ENCODE measurements around the gene PCNT. TPM values are rescaled to one million over a fixed set of nuclear protein-coding genes. Genes with fewer than 3 reads are reported as not detected.

The PCNT gene
- total RNA-seq, 1 donor: 19.2 TPM

DNA sequence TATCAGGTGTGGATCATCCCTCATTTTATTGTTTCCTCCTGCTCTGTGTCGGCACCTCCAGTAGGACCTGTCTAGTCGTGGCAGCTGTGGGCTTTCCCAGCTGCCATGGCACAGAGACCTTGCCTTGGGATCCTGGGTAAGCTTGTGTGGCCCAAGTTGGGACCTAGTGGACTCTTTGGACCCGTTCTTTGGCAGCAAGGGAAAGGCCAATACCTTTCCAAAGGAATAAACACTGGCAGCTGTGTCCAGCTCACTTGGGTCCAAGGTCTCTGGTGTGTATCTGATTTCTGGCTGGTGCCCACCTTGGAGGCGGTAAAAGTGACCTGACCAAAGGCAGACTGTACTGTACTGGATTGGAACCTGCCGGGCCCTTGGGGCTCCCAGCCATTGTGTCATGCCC is 156.5 kb downstream of the PCNT start:
- Histone ChIP-seq H3K79me2 (ENCODE audit: insufficient read depth, low read length) (peaks cover 77% of the 10 kb centered on the region), H4K20me1 (ENCODE audit: insufficient read depth, low read length) (peaks cover 12% of the 10 kb centered on the region)
- TF ChIP-seq, protein P1, sequence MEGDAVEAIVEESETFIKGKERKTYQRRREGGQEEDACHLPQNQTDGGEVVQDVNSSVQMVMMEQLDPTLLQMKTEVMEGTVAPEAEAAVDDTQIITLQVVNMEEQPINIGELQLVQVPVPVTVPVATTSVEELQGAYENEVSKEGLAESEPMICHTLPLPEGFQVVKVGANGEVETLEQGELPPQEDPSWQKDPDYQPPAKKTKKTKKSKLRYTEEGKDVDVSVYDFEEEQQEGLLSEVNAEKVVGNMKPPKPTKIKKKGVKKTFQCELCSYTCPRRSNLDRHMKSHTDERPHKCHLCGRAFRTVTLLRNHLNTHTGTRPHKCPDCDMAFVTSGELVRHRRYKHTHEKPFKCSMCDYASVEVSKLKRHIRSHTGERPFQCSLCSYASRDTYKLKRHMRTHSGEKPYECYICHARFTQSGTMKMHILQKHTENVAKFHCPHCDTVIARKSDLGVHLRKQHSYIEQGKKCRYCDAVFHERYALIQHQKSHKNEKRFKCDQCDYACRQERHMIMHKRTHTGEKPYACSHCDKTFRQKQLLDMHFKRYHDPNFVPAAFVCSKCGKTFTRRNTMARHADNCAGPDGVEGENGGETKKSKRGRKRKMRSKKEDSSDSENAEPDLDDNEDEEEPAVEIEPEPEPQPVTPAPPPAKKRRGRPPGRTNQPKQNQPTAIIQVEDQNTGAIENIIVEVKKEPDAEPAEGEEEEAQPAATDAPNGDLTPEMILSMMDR (IDR thresholded peaks at IDR 0.05; ENCODE audit: extremely low read depth, low read depth, low read length): no peak

DNA sequence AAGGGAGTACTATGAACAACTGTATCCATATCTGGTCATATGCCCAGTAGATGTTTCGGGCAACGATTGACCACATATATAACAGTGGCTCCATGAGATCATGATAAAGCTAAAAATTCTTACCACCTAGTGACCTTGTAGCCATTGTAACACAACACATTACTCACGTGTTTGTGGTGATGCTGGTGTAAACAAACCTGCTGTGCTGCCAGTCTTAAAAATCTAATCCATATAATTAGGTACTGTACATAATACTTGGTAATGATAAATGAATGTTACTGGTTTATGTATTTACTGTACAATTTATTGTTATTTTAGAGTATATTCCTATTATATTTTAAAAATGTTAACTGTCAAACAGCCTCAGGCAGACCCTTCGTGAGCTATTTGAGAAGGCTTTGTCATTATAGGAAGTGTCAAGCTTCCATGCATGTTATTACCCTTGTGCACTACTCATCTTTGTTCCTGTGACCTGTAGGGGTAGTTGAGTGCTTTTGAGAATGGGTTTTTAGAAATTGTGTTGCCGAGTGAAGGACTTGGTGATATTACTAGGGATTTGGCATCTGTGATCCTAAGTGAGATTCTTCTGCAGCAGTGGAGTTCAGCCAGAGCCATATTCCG is 158.4 kb downstream of the PCNT start:
- no peak overlapping the region for H3K27ac ChIP-seq (ENCODE audit: low read depth, low read length)
- H3K9me3 ChIP-seq (ENCODE audit: low read depth, low read length): no peaks in the 10 kb centered on the region
- TF ChIP-seq, protein P1 (IDR thresholded peaks at IDR 0.05; ENCODE audit: extremely low read depth, low read depth, low read length): no peak
- no peak for DNase-seq (ENCODE audit: insufficient read length, low spot score, missing footprints)
- no peak overlapping the region for H3K4me2 ChIP-seq (ENCODE audit: insufficient read depth, low read length)
- H3K36me3 ChIP-seq (ENCODE audit: insufficient read depth, low read length): peaks cover 6% of the 10 kb centered on the region
- peaks cover 12% of the 10 kb centered on the region for H4K20me1 ChIP-seq (ENCODE audit: insufficient read depth, low read length)
- peaks cover 73% of the 10 kb centered on the region for H3K79me2 ChIP-seq (ENCODE audit: insufficient read depth, low read length)
- H2AFZ ChIP-seq (ENCODE audit: low read length): no peak overlapping the region
- H3K4me3 ChIP-seq (ENCODE audit: insufficient read depth, low read length): no peak overlapping the region
- H3K4me1 ChIP-seq (ENCODE audit: insufficient read depth, low read length): no peaks in the 10 kb centered on the region
- no peaks in the 10 kb centered on the region for H3K27me3 ChIP-seq (ENCODE audit: insufficient read depth, low read length)

More for the DNA sequence above, 156.5 kb downstream of the PCNT start:
- H3K27me3 ChIP-seq (ENCODE audit: insufficient read depth, low read length): no peaks in the 10 kb centered on the region
- no peak for DNase-seq (ENCODE audit: insufficient read length, low spot score, missing footprints)
- no peak overlapping the region for H3K4me3 ChIP-seq (ENCODE audit: insufficient read depth, low read length)
- H3K4me2 ChIP-seq (ENCODE audit: insufficient read depth, low read length): no peak overlapping the region
- H3K4me1 ChIP-seq (ENCODE audit: insufficient read depth, low read length): no peaks in the 10 kb centered on the region
- no peak overlapping the region for H2AFZ ChIP-seq (ENCODE audit: low read length)
- no peak overlapping the region for H3K27ac ChIP-seq (ENCODE audit: low read depth, low read length)
- H3K36me3 ChIP-seq (ENCODE audit: insufficient read depth, low read length): peaks cover 6% of the 10 kb centered on the region
- no peaks in the 10 kb centered on the region for H3K9me3 ChIP-seq (ENCODE audit: low read depth, low read length)

DNA sequence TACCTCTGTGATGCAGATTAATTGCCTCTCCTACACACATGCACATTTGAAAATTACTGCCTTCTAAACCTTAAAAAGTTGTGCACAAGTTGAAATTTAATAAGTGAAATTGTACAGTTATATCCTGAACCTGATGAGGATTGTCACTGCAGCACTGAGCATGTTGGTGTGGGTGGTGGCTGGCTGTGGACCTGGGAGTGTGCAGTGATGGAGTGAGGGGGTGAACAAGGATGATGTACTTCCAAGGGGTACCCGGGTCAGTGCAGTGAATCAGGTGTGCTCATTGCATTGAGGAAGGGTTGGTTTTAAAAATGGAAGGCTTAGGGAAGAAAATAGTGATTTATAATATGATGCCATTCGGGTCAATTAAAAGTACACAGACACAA is 158.9 kb downstream of the PCNT start:
- DNase-seq (ENCODE audit: insufficient read length, low spot score, missing footprints): no peak
- TF ChIP-seq, protein P1 (IDR thresholded peaks at IDR 0.05; ENCODE audit: extremely low read depth, low read depth, low read length): no peak
- H3K36me3 ChIP-seq (ENCODE audit: insufficient read depth, low read length): peaks cover 6% of the 10 kb centered on the region
- no peak overlapping the region for H3K27ac ChIP-seq (ENCODE audit: low read depth, low read length)
- H3K27me3 ChIP-seq (ENCODE audit: insufficient read depth, low read length): no peaks in the 10 kb centered on the region
- peaks cover 74% of the 10 kb centered on the region for H3K79me2 ChIP-seq (ENCODE audit: insufficient read depth, low read length)
- no peak overlapping the region for H3K4me3 ChIP-seq (ENCODE audit: insufficient read depth, low read length)
- H2AFZ ChIP-seq (ENCODE audit: low read length): no peak overlapping the region
- no peaks in the 10 kb centered on the region for H3K4me1 ChIP-seq (ENCODE audit: insufficient read depth, low read length)
- no peaks in the 10 kb centered on the region for H3K9me3 ChIP-seq (ENCODE audit: low read depth, low read length)
- H3K4me2 ChIP-seq (ENCODE audit: insufficient read depth, low read length): no peak overlapping the region
- H4K20me1 ChIP-seq (ENCODE audit: insufficient read depth, low read length): peaks cover 12% of the 10 kb centered on the region

DNA sequence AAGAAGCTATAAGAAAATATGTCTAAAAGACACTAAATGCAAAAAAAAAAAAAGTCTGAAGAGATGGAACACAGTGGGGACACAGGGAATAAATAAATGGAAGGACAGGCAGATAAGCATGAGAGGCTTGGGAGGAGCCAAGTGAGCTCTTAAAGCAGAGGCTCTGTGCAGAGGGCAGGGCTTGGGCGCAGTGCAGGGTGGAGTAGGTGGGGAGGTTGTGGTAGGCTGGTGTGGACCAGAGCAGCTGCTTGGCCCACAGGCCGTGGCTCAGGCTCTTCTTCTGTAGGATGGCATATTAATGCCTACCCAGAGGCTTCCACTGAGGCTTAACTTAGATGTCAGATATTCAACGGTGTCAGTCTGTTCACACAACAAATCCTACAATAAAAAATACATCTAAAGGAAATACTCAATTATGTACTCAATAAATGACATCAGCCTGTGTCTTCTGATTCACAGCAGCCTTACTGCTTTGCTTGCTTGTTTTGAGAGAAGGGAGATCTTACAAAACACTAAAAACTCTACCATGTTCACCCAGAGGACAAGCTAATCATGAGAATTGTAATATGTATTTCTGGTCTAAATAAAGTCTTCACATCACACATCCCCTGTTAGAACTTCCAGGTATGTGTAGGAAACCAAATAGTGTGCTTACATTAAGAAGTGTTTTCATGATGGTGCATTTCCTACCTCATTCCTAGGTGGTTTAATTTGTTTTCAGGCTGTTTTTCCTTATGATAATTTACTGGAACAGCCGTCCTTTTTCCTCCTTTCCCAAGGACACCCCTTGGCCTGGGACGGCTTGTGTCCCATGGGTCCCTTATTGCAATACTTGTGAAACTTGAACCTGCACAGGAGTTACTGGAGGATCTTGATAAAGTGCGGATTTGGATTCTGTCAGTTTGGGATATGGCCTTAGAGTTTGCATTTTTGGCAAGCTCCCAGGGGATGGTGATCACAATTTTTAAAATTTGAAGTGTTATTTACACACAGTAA is 159.6 kb downstream of the PCNT start:
- Histone ChIP-seq H3K36me3 (ENCODE audit: insufficient read depth, low read length) (peaks cover 6% of the 10 kb centered on the region), H3K27me3 (ENCODE audit: insufficient read depth, low read length) (no peaks in the 10 kb centered on the region), H3K79me2 (ENCODE audit: insufficient read depth, low read length) (peaks cover 74% of the 10 kb centered on the region), H3K4me3 (ENCODE audit: insufficient read depth, low read length) (no peak overlapping the region), H3K4me2 (ENCODE audit: insufficient read depth, low read length) (no peak overlapping the region), H3K27ac (ENCODE audit: low read depth, low read length) (no peak overlapping the region), H2AFZ (ENCODE audit: low read length) (no peak overlapping the region), H4K20me1 (ENCODE audit: insufficient read depth, low read length) (peaks cover 12% of the 10 kb centered on the region), H3K4me1 (ENCODE audit: insufficient read depth, low read length) (no peaks in the 10 kb centered on the region), H3K9me3 (ENCODE audit: low read depth, low read length) (no peaks in the 10 kb centered on the region)
- TF ChIP-seq, protein P1 (IDR thresholded peaks at IDR 0.05; ENCODE audit: extremely low read depth, low read depth, low read length): no peak
- no peak for DNase-seq (ENCODE audit: insufficient read length, low spot score, missing footprints)
